Anterior cingulate cortex (tissue), 58 donors: Measurements from ENCODE around the gene ZC3H10.
A peak's percentile ranks its signal among the peaks of the same experiment; 100 is the strongest.
"Not testable (repeated sequence)": the region's sequence is repeated elsewhere in the genome, so short reads cannot be mapped to it uniquely, and the experiment has no call there.

Experiments used
- DNase-seq, 58 donors: peaks; one replicate each; lab custom pipeline; 2025; lab: John Stamatoyannopoulos, UW

The ZC3H10 gene, protein sequence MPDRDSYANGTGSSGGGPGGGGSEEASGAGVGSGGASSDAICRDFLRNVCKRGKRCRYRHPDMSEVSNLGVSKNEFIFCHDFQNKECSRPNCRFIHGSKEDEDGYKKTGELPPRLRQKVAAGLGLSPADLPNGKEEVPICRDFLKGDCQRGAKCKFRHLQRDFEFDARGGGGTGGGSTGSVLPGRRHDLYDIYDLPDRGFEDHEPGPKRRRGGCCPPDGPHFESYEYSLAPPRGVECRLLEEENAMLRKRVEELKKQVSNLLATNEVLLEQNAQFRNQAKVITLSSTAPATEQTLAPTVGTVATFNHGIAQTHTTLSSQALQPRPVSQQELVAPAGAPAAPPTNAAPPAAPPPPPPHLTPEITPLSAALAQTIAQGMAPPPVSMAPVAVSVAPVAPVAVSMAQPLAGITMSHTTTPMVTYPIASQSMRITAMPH

GRCh38 chr12:56117778-56118687 is at the start of gene ZC3H10:
Gene ZC3H10 (plus strand): TSS chr12:56118266. CDS start chr12:56120563, 2,297 bp downstream.
- DNase-seq, result peak; percentile 75 to 98 (median 95)

- DNase-seq, result no peak
These were observed 46.4 kb upstream of the ZC3H10 start for GRCh38 chr12:56071648-56072047.

DNA sequence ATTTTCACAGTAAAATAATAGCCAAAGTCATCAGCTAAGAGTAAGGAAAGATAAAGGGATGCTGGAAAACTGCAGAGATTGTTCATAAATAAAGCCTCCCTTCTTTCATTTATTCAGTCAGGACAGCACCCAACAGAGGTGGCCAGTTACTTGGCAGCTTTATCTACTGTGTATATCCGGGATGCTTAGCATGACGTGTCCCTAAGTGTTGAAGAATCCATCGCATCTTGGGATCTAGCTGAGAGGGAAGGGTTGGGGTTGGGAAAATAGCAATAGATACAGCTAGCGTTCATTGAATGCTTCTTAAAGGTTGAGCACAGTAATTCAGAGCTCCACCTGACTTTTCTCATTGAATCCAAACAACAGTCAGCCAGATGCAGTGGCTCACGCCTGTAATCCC is 43.7 kb upstream of the ZC3H10 start:
- DNase-seq, result no peak

DNA sequence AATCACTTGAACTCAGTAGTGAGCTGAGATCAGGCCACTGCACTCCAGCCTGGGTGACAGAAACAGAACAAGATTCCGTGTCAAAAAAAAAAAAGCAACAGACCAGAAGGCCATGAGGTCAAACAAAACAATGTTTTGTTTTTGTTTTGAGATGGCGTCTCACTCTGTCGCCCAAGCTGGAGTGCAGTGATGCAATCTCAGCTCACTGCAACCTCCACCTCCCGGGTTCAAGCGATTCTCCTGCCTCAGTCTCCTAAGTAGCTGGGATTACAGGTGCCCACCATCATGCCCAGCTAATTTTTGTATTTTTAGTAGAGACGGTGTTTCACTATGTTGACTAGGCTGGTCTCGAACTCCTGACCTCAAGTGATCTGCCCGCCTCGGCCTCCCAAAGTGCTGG is 40.1 kb upstream of the ZC3H10 start:
- not testable (repeated sequence) for DNase-seq

DNA sequence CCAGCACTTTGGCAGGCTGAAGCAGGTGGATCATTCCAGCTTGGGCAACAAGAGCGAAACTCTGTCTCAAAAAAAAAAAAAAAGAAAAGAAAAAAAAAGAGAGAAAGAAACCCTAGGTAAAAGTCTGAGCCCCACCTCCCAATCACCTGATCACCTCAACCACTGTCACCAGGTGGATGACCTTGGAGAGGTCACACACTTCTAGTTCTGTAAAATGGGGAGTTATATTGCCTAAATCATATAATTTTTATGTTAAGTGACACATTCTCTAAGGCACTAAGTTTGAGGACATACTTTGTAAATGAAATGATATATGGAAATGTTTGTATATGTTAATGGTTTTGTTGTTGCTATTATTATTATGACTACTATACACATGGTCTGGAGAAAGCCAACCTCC is 39.6 kb upstream of the ZC3H10 start:
- DNase-seq, result no peak

- DNase-seq, result peak in 55 of 58 donors; percentile 10 to 89 (median 65)
These were observed 38.9 kb upstream of the ZC3H10 start for GRCh38 chr12:56078931-56079722.

DNA sequence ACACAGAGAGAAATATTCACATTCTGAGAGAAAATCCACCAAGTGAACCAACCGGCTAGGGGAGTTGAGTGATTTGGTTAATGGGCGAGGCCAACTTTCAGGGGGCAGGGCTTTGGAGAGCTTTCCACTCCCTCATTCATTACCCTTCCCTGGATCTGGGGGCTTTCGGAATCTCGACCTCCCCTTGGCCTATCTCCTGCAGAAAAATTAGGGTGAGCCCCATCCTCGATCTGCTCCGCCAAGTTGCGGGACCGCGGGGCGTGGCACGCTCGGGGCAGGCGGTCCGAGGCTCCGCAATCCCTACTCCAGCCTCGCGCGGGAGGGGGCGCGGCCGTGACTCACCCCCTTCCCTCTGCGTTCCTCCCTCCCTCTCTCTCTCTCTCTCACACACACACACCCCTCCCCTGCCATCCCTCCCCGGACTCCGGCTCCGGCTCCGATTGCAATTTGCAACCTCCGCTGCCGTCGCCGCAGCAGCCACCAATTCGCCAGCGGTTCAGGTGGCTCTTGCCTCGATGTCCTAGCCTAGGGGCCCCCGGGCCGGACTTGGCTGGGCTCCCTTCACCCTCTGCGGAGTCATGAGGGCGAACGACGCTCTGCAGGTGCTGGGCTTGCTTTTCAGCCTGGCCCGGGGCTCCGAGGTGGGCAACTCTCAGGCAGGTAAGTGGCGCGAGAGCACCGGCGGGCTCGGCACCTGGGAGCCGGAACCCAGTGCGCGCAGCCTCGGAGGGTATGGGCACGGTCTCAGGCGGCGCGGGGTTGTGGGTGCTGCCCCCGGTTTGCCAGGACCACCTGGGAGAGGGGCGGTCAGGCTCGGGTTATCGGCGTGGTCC is 38.1 kb upstream of the ZC3H10 start, which contains the start of gene ERBB3:
ERBB3 (plus strand) TSS at position 443 of the 833 bp plus-strand sequence; CDS start at position 579, 136 bp downstream.
- DNase-seq, result peak in 54 of 58 donors; percentile 4 to 86 (median 54)

DNA sequence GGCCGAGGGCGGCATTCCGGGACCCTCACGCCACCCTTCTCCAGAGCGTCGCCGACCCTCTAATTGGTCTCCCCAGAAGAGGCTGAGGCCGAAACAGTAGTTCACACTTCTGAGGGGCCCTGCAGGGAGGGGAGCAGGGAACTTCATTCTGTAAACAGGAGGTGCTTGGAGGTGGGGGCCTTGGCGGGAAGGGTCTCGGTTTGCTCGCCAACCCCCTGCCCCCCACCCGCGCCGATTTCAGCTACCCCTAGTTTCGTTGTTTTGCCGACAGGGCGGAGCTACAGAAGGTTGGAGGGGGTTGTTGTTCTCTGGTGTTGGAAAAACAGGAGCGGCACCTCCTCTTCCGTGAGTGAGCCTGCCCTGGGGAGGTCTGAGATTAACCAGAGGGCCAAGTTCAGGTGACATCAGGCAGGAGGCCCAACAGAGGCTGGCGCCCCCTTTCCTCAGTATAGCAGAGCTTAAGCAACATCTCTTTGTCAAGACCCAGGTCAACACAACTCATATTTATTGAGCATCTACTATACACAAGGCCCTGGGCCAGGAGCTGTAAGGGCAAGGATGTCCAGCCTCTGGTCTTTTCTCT is 37.4 kb upstream of the ZC3H10 start:
- DNase-seq, result peak in 3 of 58 donors; percentile 5 to 32 (median 7)

- peak in 46 of 58 donors; percentile 3 to 76 (median 44) for DNase-seq
These were observed 36.4 kb upstream of the ZC3H10 start for GRCh38 chr12:56081393-56082347.

DNA sequence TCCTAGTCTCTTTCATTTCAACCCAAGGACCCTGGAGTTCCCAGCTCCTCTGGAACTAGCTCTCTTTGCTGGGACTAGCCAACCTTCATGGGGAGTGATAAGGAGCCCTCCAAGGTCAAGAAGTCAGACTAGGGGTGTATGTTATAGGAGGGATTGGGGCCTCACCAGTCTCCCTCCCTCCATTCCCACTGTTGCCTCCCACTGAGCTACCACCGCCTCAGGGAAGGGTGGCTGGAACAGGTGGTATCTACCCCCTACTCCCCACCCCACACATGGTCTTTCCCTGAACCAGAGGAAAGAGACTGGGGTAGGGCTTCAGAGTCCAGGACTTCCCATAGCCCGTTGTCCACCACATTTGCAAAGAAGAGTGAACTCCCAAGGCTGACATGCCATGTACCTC is 35.7 kb upstream of the ZC3H10 start:
- peak in 6 of 58 donors; percentile 0 to 49 (median 19) for DNase-seq

DNA sequence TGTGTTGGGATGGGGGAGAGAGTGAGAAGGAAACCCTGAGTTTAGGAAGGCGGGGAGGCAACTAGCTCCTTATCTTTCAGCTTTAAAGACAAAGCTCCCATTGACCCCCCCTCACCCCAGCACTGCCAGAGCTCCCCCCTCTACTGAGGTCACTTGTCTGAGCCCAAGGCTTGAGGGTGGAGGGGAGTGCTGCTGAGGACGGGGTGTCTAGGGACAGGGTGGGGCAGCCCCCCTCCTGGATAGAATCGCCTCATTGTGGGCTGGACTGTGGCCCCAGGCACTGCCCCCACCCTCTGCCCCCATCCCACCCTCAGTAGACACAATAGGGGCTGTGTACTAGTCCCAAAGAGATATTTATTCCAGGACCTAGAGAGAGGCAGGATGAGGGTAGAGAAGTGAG is 35.1 kb upstream of the ZC3H10 start:
- peak in 54 of 58 donors; percentile 6 to 95 (median 74) for DNase-seq

DNA sequence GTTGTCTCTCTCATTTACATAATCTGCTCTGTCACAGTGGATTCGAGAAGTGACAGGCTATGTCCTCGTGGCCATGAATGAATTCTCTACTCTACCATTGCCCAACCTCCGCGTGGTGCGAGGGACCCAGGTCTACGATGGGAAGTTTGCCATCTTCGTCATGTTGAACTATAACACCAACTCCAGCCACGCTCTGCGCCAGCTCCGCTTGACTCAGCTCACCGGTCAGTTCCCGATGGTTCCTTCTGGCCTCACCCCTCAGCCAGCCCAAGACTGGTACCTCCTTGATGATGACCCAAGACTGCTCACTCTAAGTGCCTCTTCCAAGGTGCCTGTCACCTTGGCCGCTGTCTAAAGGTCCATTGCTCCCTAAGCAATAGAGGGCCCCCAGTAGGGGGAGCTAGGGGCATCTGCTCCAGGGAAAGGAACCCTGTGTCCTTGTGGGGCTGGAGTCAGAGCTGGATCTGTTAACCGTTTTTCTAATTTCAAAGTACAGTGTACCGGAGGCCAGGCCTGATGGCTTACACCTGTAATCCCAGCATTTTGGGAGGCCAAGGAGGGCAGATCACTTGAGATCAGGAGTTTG is 33.0 kb upstream of the ZC3H10 start:
- DNase-seq, result no peak

DNA sequence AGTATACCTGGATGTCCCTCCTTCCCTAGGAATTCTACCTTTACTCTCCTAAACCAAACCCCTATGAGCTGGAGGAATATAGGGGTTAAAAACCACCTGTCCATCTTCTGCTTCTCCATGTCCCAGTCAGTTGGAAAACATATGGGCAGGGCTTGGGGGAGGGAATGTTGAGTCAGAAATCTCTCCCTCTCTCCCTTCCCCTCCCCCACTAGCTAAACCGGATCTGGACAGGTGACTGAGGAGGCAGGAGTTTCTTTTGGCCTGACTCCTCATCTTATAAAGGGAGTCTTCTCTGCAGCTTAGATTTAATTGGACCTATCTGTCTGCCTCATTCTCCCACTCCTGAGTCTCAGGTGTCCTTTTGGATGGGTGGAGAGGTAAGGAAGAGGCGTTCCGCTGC is 32.0 kb upstream of the ZC3H10 start:
- no peak for DNase-seq

DNA sequence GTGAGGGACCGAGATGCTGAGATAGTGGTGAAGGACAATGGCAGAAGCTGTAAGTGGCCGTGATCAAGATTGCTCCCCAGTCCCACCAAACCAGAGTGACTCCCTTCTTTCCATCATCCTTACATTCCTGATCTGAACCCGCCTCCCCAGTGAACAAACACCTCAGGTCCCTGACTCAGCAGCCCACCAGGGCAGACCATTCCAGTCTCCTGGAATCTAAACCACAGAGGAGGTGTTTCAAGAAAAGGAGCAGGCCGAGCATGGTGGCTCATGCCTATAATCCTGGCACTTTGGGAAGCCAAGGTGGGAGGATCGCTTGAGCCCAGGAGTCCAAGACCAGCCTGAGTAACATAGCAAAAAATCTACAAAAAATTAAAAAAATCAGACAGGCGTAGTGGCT is 31.5 kb upstream of the ZC3H10 start:
- DNase-seq, result no peak

GRCh38 chr12:56087220-56087619 is 30.8 kb upstream of the ZC3H10 start:
- DNase-seq, result peak in 8 of 58 donors; percentile 1 to 27 (median 14)

DNA sequence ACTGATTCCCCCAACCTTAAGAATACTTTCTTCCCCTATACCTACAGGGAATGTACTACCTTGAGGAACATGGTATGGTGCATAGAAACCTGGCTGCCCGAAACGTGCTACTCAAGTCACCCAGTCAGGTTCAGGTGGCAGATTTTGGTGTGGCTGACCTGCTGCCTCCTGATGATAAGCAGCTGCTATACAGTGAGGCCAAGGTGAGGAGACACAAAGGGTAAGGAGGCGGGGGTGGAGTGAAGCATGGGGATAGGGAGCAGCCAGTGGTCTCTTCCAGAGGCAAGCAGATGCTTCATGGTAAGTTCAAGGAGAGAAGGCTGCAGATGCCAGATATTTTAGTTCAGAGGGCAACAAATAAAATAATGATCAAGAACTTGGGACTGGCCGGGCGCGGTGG is 20.3 kb upstream of the ZC3H10 start:
- DNase-seq, result no peak

DNA sequence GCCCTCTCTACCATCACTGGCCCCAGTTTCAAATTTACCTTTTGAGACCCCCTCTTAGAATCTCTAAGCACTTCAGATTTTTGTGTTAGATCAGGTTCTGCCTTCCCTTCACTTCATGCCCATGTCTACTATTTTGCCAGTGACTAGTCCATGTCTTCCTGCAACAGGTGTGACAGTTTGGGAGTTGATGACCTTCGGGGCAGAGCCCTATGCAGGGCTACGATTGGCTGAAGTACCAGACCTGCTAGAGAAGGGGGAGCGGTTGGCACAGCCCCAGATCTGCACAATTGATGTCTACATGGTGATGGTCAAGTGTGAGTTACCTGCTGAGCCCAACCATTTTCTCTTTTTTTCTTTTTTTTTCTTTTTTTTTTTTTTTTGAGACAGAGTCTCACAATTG is 19.5 kb upstream of the ZC3H10 start:
- no peak for DNase-seq
